Keratinocyte (primary cell): ENCODE measurements around the gene CUX1. TPM values are rescaled to one million over a fixed set of nuclear protein-coding genes. Genes with fewer than 3 reads are reported as not detected.

Experiments used
- DNase-seq: peaks from one replicate; pipeline ENCODE4 v3.0.0-alpha.2; 2011; ENCODE audit warnings: low read depth, missing footprints, low spot score
- FAIRE-seq: peaks from 2 replicates; lab custom pipeline; 2011; peaks lifted over from hg19 to GRCh38; lab: Jason Lieb, UNC
- H2AFZ ChIP-seq: 2 replicates; pipeline ENCODE4 v1.6.0; 2012; ENCODE audit warnings: low read length, control low read depth, inconsistent platforms; ENCODE audit not compliant: control insufficient read depth
- H3K27ac ChIP-seq: 2 replicates; pipeline ENCODE4 v1.5.1; 2011; ENCODE audit warnings: low read length; ENCODE audit not compliant: control insufficient read depth, insufficient read depth
- H3K27me3 ChIP-seq: 3 replicates; pipeline ENCODE4 v1.6.0; 2011; ENCODE audit warnings: low read length; ENCODE audit not compliant: control insufficient read depth, insufficient read depth; ENCODE audit errors: extremely low read depth
- H3K36me3 ChIP-seq, 2 experiments: 2 replicates in 1 of 2; 3 replicates in 1 of 2; pipeline ENCODE4 v1.5.1; 2011; ENCODE audit warnings: low read length in 2 of 2, mild to moderate bottlenecking in 1 of 2; ENCODE audit not compliant: control insufficient read depth in 2 of 2, insufficient read depth in 2 of 2; ENCODE audit errors: extremely low read depth in 1 of 2
- H3K4me1 ChIP-seq: 3 replicates; pipeline ENCODE4 v1.5.1; 2011; ENCODE audit warnings: low read length; ENCODE audit not compliant: control insufficient read depth, insufficient read depth; ENCODE audit errors: extremely low read depth
- H3K4me2 ChIP-seq: 3 replicates; pipeline ENCODE4 v1.6.0; 2011; ENCODE audit warnings: low read depth, low read length; ENCODE audit not compliant: control insufficient read depth, insufficient read depth; ENCODE audit errors: extremely low read depth
- H3K4me3 ChIP-seq, 3 experiments: fragments of 200-600 bp in 1 of 3; sonication (generic) in 1 of 3; 2 replicates in 2 of 3; 3 replicates in 1 of 3; pipeline ENCODE4 v1.5.1; 2011 to 2016; ENCODE audit warnings: low read length in 3 of 3, mild to moderate bottlenecking in 3 of 3, control low read depth in 2 of 3, inconsistent platforms in 1 of 3, low read depth in 1 of 3, mixed read lengths in 1 of 3, mixed run types in 1 of 3, moderate library complexity in 1 of 3; ENCODE audit not compliant: control insufficient read depth in 2 of 3, insufficient read depth in 2 of 3; ENCODE audit errors: extremely low read depth in 1 of 3
- H3K79me2 ChIP-seq: 2 replicates; pipeline ENCODE4 v1.6.0; 2012; ENCODE audit warnings: low read length; ENCODE audit not compliant: control insufficient read depth, insufficient read depth
- H3K9ac ChIP-seq: 3 replicates; pipeline ENCODE4 v1.6.0; 2011; ENCODE audit warnings: low read length; ENCODE audit not compliant: control insufficient read depth, insufficient read depth; ENCODE audit errors: extremely low read depth
- H3K9me1 ChIP-seq: 3 replicates; pipeline ENCODE4 v1.6.0; 2011; ENCODE audit warnings: low read length; ENCODE audit not compliant: control insufficient read depth, insufficient read depth; ENCODE audit errors: extremely low read depth
- H3K9me3 ChIP-seq: 2 replicates; pipeline ENCODE4 v1.5.1; 2012; ENCODE audit warnings: low read depth, low read length; ENCODE audit not compliant: control insufficient read depth
- H4K20me1 ChIP-seq: 3 replicates; pipeline ENCODE4 v1.6.0; 2011; ENCODE audit warnings: low read length; ENCODE audit not compliant: control insufficient read depth, insufficient read depth; ENCODE audit errors: extremely low read depth
- CTCF ChIP-seq, 3 experiments: IDR thresholded peaks in 1 of 3; conservative IDR thresholded peaks in 1 of 3; optimal IDR thresholded peaks in 1 of 3; 2 replicates in 2 of 3; 3 replicates in 1 of 3; pipeline versions ENCODE3 to v1.5.1; 2011; ENCODE audit warnings: low read length in 3 of 3, mild to moderate bottlenecking in 3 of 3, moderate library complexity in 2 of 3, control low read depth in 1 of 3, inconsistent platforms in 1 of 3; ENCODE audit not compliant: insufficient read depth in 2 of 3; ENCODE audit errors: extremely low read depth in 1 of 3
- EZH2 ChIP-seq: IDR thresholded peaks from one replicate; pipeline ENCODE4 v1.6.1; 2012; ENCODE audit warnings: inconsistent platforms, mild to moderate bottlenecking, low read length, moderate library complexity
- dilution Hi-C: fragments of 300-500 bp; cut with MboI; formaldehyde crosslinking; loops from one replicate; pipeline ENCODE4 v1.7.0; 2020; ENCODE audit warnings: low sequenced_read_pairs; ENCODE audit not compliant: extremely low pct_ligation_motif_present
- polyA plus RNA-seq, 5 experiments: library from polyadenylated mRNA; depleted of rRNA in 3 of 5; stranded (reverse) in 3 of 5; stranded (forward) in 1 of 5; unstranded in 1 of 5; fragments of >200 nt; gene quantifications; 1 replicate in 1 of 5; 2 replicates in 3 of 5; 3 replicates in 1 of 5; pipeline versions ENCODE4 v1.2.1 to v1.2.3, GENCODE V29; 2011 to 2012; ENCODE audit warnings: missing spikeins in 2 of 5, low read depth in 1 of 5, low replicate concordance in 1 of 5

Gene CUX1
- polyA plus RNA-seq, 1 donor (not counting 4 experiments of a cell fraction or from before 2014, with no cell fraction given): 18.3 TPM

- Histone ChIP-seq H2AFZ (no peak overlapping the region), H3K4me3 (no peak overlapping the region), H3K4me1 (peaks cover 3% of the 10 kb centered on the region), H3K27me3 (no peaks in the 10 kb centered on the region), H3K4me2 (no peak overlapping the region), H3K36me3 (peaks cover 0 to 5% of the 10 kb centered on the region in 2 experiments), H3K79me2 (no peaks in the 10 kb centered on the region), H3K27ac (no peak overlapping the region), H3K9me1 (no peaks in the 10 kb centered on the region), H4K20me1 (no peaks in the 10 kb centered on the region), H3K9ac (no peak overlapping the region), H3K9me3 (no peaks in the 10 kb centered on the region)
- dilution Hi-C loops: no loop called here
- TF ChIP-seq CTCF (optimal IDR thresholded peaks at IDR 0.05 in 1 of 3, IDR thresholded peaks at IDR 0.05 in 1 of 3, conservative IDR thresholded peaks at IDR 0.05 in 1 of 3; ENCODE audit: extremely low read depth in 1 of 3, insufficient read depth in 2 of 3, low read length in 3 of 3) (no peak), EZH2 (no peak)
- FAIRE-seq: no peak
- DNase-seq: no peak
Measured at GRCh38 chr7:102220229-102220850, 402.9 kb downstream of the CUX1 start.

GRCh38 chr7:102220960-102221800, 403.8 kb downstream of the CUX1 start:
- TF ChIP-seq EZH2 (no peak), CTCF (optimal IDR thresholded peaks at IDR 0.05 in 1 of 3, IDR thresholded peaks at IDR 0.05 in 1 of 3, conservative IDR thresholded peaks at IDR 0.05 in 1 of 3; ENCODE audit: extremely low read depth in 1 of 3, insufficient read depth in 2 of 3, low read length in 3 of 3) (no peak)
- dilution Hi-C loops: no loop called here
- Histone ChIP-seq H3K79me2 (no peaks in the 10 kb centered on the region), H4K20me1 (no peaks in the 10 kb centered on the region), H3K9ac (no peak overlapping the region), H3K9me3 (no peaks in the 10 kb centered on the region), H3K9me1 (no peaks in the 10 kb centered on the region), H3K27ac (no peak overlapping the region), H3K4me3 (no peak overlapping the region), H2AFZ (no peak overlapping the region), H3K4me2 (no peak overlapping the region), H3K27me3 (no peaks in the 10 kb centered on the region), H3K36me3 (peaks cover 0 to 2% of the 10 kb centered on the region in 2 experiments), H3K4me1 (peaks cover 3% of the 10 kb centered on the region)
- no peak for DNase-seq
- FAIRE-seq: no peak
